Activated T-helper 1 cell treated with anti-CD3 and anti-CD28 coated beads, Interleukin-12 subunit alpha, Interleukin-12 subunit beta, Interleukin-2, Interleukin-4 antibody, amounts not matched to agents 30 ng/mL and 10 ng/mL and 1 ng/mL, durations not matched to agents 14 hours and 24 hours and 36 hours (primary cell): ENCODE data around the gene CIC. TPM values are rescaled to one million over a fixed set of nuclear protein-coding genes. Genes with fewer than 3 reads are reported as not detected.

Experiments used
- DNase-seq: peaks from one replicate; pipeline ENCODE4 v3.0.0; 2021; ENCODE audit warnings: low spot score
- H3K27ac Mint-ChIP-seq: one replicate; pipeline ENCODE4 v1.8.0; 2021; ENCODE audit warnings: mild to moderate bottlenecking, mixed read lengths
- H3K27me3 Mint-ChIP-seq: one replicate; pipeline ENCODE4 v1.8.0; 2022; ENCODE audit warnings: mild to moderate bottlenecking, moderate library complexity, mixed read lengths; ENCODE audit not compliant: insufficient read depth
- H3K36me3 Mint-ChIP-seq: one replicate; pipeline ENCODE4 v1.8.0; 2021; ENCODE audit warnings: low read depth, mixed read lengths
- H3K4me1 Mint-ChIP-seq: one replicate; pipeline ENCODE4 v1.8.0; 2021; ENCODE audit warnings: low read depth, mixed read lengths
- H3K4me3 Mint-ChIP-seq: one replicate; pipeline ENCODE4 v1.8.0; 2021; ENCODE audit warnings: mild to moderate bottlenecking, moderate library complexity, mixed read lengths
- H3K9me3 Mint-ChIP-seq: one replicate; pipeline ENCODE4 v1.8.0; 2021; ENCODE audit warnings: mixed read lengths
- intact Hi-C: fragments of 100-400 bp; cut with micrococcal nuclease; formaldehyde crosslinking; loops from one replicate; pipeline ENCODE4 v1.15.1; 2024
- total RNA-seq: library from RNA; stranded (reverse); gene quantifications from 2 replicates; pipeline ENCODE4 v1.2.3, GENCODE V29; 2022

Gene CIC
- total RNA-seq, 1 donor from 2014 or later, result 68.0 TPM

GRCh38 chr19:42233678-42234292, 35.3 kb upstream of the CIC start:
- Mint-ChIP-seq H3K36me3 (peaks cover 42% of the 10 kb centered on the region), H3K4me3 (no peak overlapping the region), H3K9me3 (no peaks in the 10 kb centered on the region), H3K27ac (peak overlapping the region; percentile 10), H3K27me3 (no peaks in the 10 kb centered on the region), H3K4me1 (peaks cover 7% of the 10 kb centered on the region)
- DNase-seq, result no peak
- intact Hi-C loops, result no loop called here

- no peak overlapping the region for H3K27ac Mint-ChIP-seq
- H3K27me3 Mint-ChIP-seq, result no peaks in the 10 kb centered on the region
- H3K4me3 Mint-ChIP-seq, result no peak overlapping the region
- DNase-seq, result no peak
- H3K9me3 Mint-ChIP-seq, result no peaks in the 10 kb centered on the region
- H3K4me1 Mint-ChIP-seq, result peaks cover 12% of the 10 kb centered on the region
- peaks cover 44% of the 10 kb centered on the region for H3K36me3 Mint-ChIP-seq
- intact Hi-C loops, result no loop called here
These were observed 34.7 kb upstream of the CIC start for GRCh38 chr19:42234364-42234763.

- intact Hi-C loops, result no loop called here
- H3K36me3 Mint-ChIP-seq, result peaks cover 46% of the 10 kb centered on the region
These were observed 33.9 kb upstream of the CIC start for GRCh38 chr19:42235181-42235580.

GRCh38 chr19:42239544-42240220, 29.4 kb upstream of the CIC start:
- intact Hi-C loops, result loop anchor here (5.0 to 10.0 kb wide), 2 partner anchors 357 to 975 kb away; partner anchors contain the start of genes ARHGEF1 and HNRNPUL1
- Mint-ChIP-seq H3K4me1 (peaks cover 34% of the 10 kb centered on the region), H3K9me3 (no peaks in the 10 kb centered on the region), H3K27ac (peak overlapping the region; percentile 1), H3K27me3 (no peaks in the 10 kb centered on the region), H3K4me3 (no peak overlapping the region), H3K36me3 (peaks cover 28% of the 10 kb centered on the region)
- no peak for DNase-seq

More at GRCh38 chr19:42235181-42235580, 33.9 kb upstream of the CIC start:
- no peaks in the 10 kb centered on the region for H3K9me3 Mint-ChIP-seq
- DNase-seq, result no peak
- no peak overlapping the region for H3K4me3 Mint-ChIP-seq
- peaks cover 20% of the 10 kb centered on the region for H3K4me1 Mint-ChIP-seq
- no peaks in the 10 kb centered on the region for H3K27me3 Mint-ChIP-seq
- peak overlapping the region; percentile 44 for H3K27ac Mint-ChIP-seq

DNA sequence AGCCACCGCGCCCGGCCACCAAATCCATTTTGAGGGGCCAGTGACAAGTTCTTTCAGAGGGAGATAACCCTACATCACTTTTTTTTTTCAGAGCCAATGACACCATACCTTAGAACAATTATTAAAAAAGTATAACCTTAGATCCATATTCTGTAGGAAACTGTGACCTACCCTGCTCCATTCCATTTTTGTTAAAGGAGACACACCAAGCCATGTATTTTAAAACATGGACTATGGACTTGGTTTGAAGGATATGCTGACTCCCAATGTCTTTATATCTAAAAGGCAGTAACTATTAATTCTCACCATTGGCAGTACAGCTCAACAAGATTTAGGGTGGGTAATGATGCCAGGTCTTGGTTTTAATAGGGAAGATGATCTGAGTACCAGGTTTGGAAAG, 27.8 kb upstream of the CIC start:
- Mint-ChIP-seq H3K9me3 (no peaks in the 10 kb centered on the region), H3K36me3 (peaks cover 20% of the 10 kb centered on the region), H3K27me3 (no peaks in the 10 kb centered on the region), H3K4me3 (peak overlapping the region; percentile 90), H3K4me1 (peaks cover 48% of the 10 kb centered on the region), H3K27ac (peak overlapping the region; percentile 86)
- intact Hi-C loops, result loop anchor here (5.0 to 10.0 kb wide), 2 partner anchors 359 to 976 kb away; partner anchors contain the start of genes ARHGEF1 and HNRNPUL1
- DNase-seq, result no peak

DNA sequence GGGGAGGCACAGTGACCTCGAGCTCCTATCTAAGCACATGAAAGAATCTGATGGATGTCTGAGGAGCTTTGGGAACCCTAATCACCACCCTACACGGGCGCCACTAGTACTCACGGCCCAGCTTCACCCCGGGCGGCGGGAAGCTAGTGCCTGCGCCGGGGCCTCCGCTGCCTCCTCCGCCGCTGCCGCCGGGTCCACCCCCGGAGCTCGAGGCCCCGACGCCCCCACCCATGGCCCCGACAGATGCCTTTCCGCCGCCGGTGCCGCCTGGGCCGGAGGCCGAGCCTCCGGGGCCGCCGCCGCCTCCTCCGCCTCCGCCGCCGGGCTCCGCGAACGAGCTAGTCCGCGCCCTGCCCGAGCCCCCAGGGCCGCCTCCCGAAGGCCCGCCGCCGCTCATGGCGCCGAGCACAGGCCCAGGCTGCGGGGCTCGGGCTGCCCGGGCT, 27.0 kb upstream of the CIC start:
- intact Hi-C loops, result loop anchor here (1.0 to 10.0 kb wide), 8 partner anchors 22 to 977 kb away; partner anchors contain the start of genes ARHGEF1, HNRNPUL1, PAFAH1B3 and PRR19
- Mint-ChIP-seq H3K27ac (peak overlapping the region; percentile 86), H3K9me3 (no peaks in the 10 kb centered on the region), H3K27me3 (no peaks in the 10 kb centered on the region), H3K36me3 (peaks cover 13% of the 10 kb centered on the region), H3K4me3 (peak overlapping the region; percentile 90), H3K4me1 (peaks cover 56% of the 10 kb centered on the region)
- no peak for DNase-seq

- peak; percentile 95 for DNase-seq
- H3K4me3 Mint-ChIP-seq, result peak within 1 kb of the TSS; percentile 92
- H3K36me3 Mint-ChIP-seq, result peaks cover 13% of the 10 kb centered on the region
- no peaks in the 10 kb centered on the region for H3K9me3 Mint-ChIP-seq
- intact Hi-C loops, result loop anchor here (1.0 to 10.0 kb wide), 10 partner anchors 22 to 978 kb away; partner anchors contain the start of genes ARHGEF1, HNRNPUL1, MEGF8 and PAFAH1B3
- H3K4me1 Mint-ChIP-seq, result peaks cover 56% of the 10 kb centered on the region
- H3K27ac Mint-ChIP-seq, result peak within 1 kb of the TSS; percentile 89
- H3K27me3 Mint-ChIP-seq, result no peaks in the 10 kb centered on the region
These were observed 26.3 kb upstream of the CIC start, which contains the start of gene GSK3A for GRCh38 chr19:42242512-42243409. Gene GSK3A, minus strand, starts transcription at chr19:42242602. Its CDS starts 137 bp downstream, at chr19:42242465.

- no peaks in the 10 kb centered on the region for H3K9me3 Mint-ChIP-seq
- intact Hi-C loops, result loop anchor here (1.0 to 10.0 kb wide), 8 partner anchors 10 to 980 kb away; partner anchors contain the start of genes ARHGEF1 and HNRNPUL1
- DNase-seq, result peak; percentile 89
- H3K4me1 Mint-ChIP-seq, result peaks cover 50% of the 10 kb centered on the region
- no peaks in the 10 kb centered on the region for H3K27me3 Mint-ChIP-seq
- H3K4me3 Mint-ChIP-seq, result peak overlapping the region; percentile 92
- peaks cover 6% of the 10 kb centered on the region for H3K36me3 Mint-ChIP-seq
- peak overlapping the region; percentile 91 for H3K27ac Mint-ChIP-seq
These were observed 24.5 kb upstream of the CIC start for GRCh38 chr19:42244347-42245220.

- H3K4me1 Mint-ChIP-seq, result peaks cover 43% of the 10 kb centered on the region
- H3K27ac Mint-ChIP-seq, result peak overlapping the region; percentile 91
- intact Hi-C loops, result loop anchor here (2.0 to 10.0 kb wide), 2 partner anchors 68 to 980 kb away; partner anchors contain the start of gene HNRNPUL1
These were observed 23.8 kb upstream of the CIC start for GRCh38 chr19:42245231-42245630.

GRCh38 chr19:42246143-42246921, 22.7 kb upstream of the CIC start:
- no peaks in the 10 kb centered on the region for H3K27me3 Mint-ChIP-seq
- intact Hi-C loops, result loop anchor here (10.0 kb wide), 1 partner anchor 982 kb away; the partner anchor contains the start of gene HNRNPUL1
- no peak for DNase-seq
- peak overlapping the region; percentile 8 for H3K4me3 Mint-ChIP-seq
- H3K9me3 Mint-ChIP-seq, result no peaks in the 10 kb centered on the region
- peaks cover 33% of the 10 kb centered on the region for H3K4me1 Mint-ChIP-seq
- peaks cover 3% of the 10 kb centered on the region for H3K36me3 Mint-ChIP-seq
- H3K27ac Mint-ChIP-seq, result peak overlapping the region; percentile 40

More at GRCh38 chr19:42245231-42245630, 23.8 kb upstream of the CIC start:
- DNase-seq, result no peak
- Mint-ChIP-seq H3K4me3 (peak overlapping the region; percentile 92), H3K9me3 (no peaks in the 10 kb centered on the region), H3K36me3 (peaks cover 3% of the 10 kb centered on the region), H3K27me3 (no peaks in the 10 kb centered on the region)
